HepG2 (cell line): ENCODE data around the gene COX7C. TPM values are rescaled to one million over a fixed set of nuclear protein-coding genes. Genes with fewer than 3 reads are reported as not detected.

Experiments used
- ADNP ChIP-seq: sonication (generic); formaldehyde crosslinking; IDR thresholded peaks from 2 replicates; pipeline ENCODE4 v1.4.0; 2020; ENCODE audit warnings: missing genetic modification reagents
- CBX5 ChIP-seq: sonication (generic); formaldehyde crosslinking; IDR thresholded peaks from 2 replicates; pipeline ENCODE4 v1.4.0; 2020; ENCODE audit warnings: missing genetic modification reagents, borderline replicate concordance
- DNMT3B ChIP-seq: conservative IDR thresholded peaks from 2 replicates; pipeline ENCODE4 v1.6.1; 2016; ENCODE audit warnings: missing biosample characterization, control low read depth
- EEA1 ChIP-seq: sonication (generic); formaldehyde crosslinking; IDR thresholded peaks from 2 replicates; pipeline ENCODE4 v1.5.1; 2020; ENCODE audit warnings: mild to moderate bottlenecking, missing genetic modification reagents, borderline replicate concordance
- HMG20B ChIP-seq: conservative IDR thresholded peaks from 2 replicates; pipeline ENCODE4 v1.6.1; 2016; ENCODE audit warnings: missing genetic modification reagents, missing compliant biosample characterization
- RBFOX2 ChIP-seq: fragments of 200-400 bp; formaldehyde crosslinking; IDR thresholded peaks from 2 replicates; pipeline ENCODE4 v1.6.1; 2017; ENCODE audit warnings: low read depth, mild to moderate bottlenecking, low read length
- ZFP36 ChIP-seq: fragments of 150-350 bp; IDR thresholded peaks from 2 replicates; pipeline ENCODE4 v1.6.1; 2018; ENCODE audit warnings: borderline replicate concordance, low read length, low read depth; ENCODE audit not compliant: partially characterized antibody
- ZKSCAN8 ChIP-seq: IDR thresholded peaks from 2 replicates; pipeline ENCODE4 v1.6.1; 2016; ENCODE audit warnings: borderline replicate concordance, missing genetic modification reagents, missing compliant biosample characterization
- ZMYM4 ChIP-seq: sonication (generic); formaldehyde crosslinking; IDR thresholded peaks from 2 replicates; pipeline ENCODE4 v1.8.1; 2023; ENCODE audit warnings: mild to moderate bottlenecking, missing genetic modification reagents
- ZNF263 ChIP-seq: sonication (generic); formaldehyde crosslinking; IDR thresholded peaks from 2 replicates; pipeline ENCODE4 v1.4.0; 2020; ENCODE audit warnings: missing genetic modification reagents
- ZNF317 ChIP-seq: sonication (generic); formaldehyde crosslinking; IDR thresholded peaks from 2 replicates; pipeline ENCODE4 v1.5.0; 2020; ENCODE audit warnings: mild to moderate bottlenecking, missing genetic modification reagents
- ZNF629 ChIP-seq: sonication (generic); formaldehyde crosslinking; conservative IDR thresholded peaks from 2 replicates; pipeline ENCODE4 v1.5.0; 2020; ENCODE audit warnings: missing genetic modification reagents
- ZNF660 ChIP-seq: sonication (generic); formaldehyde crosslinking; IDR thresholded peaks from 2 replicates; pipeline ENCODE4 v1.5.1; 2020; ENCODE audit warnings: mild to moderate bottlenecking, low read depth, missing genetic modification reagents, borderline replicate concordance
- ZNF737 ChIP-seq: sonication (generic); formaldehyde crosslinking; IDR thresholded peaks from 2 replicates; pipeline ENCODE4 v1.5.0; 2020; ENCODE audit warnings: missing genetic modification reagents, mild to moderate bottlenecking, borderline replicate concordance
- ZNF792 ChIP-seq: IDR thresholded peaks from 2 replicates; pipeline ENCODE4 v1.6.1; 2016
- polyA plus RNA-seq, 8 experiments: library from polyadenylated mRNA; depleted of rRNA in 3 of 8; stranded (reverse) in 7 of 8; unstranded in 1 of 8; fragments of >200 nt; fragmentation: Illumina TruSeq in 4 of 8; extraction: Trizol in 4 of 8; gene quantifications; 2 replicates each; pipeline versions ENCODE4 v1.2.1 to v1.2.3, GENCODE V29; 2011 to 2016; ENCODE audit warnings: low read depth in 4 of 8, missing spikeins in 1 of 8, mixed read lengths in 1 of 8; ENCODE audit not compliant: insufficient read depth in 1 of 8
- total RNA-seq, 5 experiments: library from RNA; depleted of rRNA; stranded (reverse); fragments of >200 nt; fragmentation: Illumina TruSeq; extraction: Trizol; gene quantifications; 2 replicates each; pipeline ENCODE4 v1.2.3, GENCODE V29; 2016; ENCODE audit warnings: low read depth in 1 of 5
- TF ChIP-seq, protein P1 (sequence below): sonication (generic); formaldehyde crosslinking; IDR thresholded peaks from 2 replicates; pipeline ENCODE4 v1.8.0; 2022; ENCODE audit warnings: mild to moderate bottlenecking, missing genetic modification reagents, moderate library complexity
- TF ChIP-seq, protein P2 (sequence below): sonication (generic); formaldehyde crosslinking; conservative IDR thresholded peaks from 2 replicates; pipeline ENCODE4 v1.8.0; 2022; ENCODE audit warnings: mild to moderate bottlenecking, moderate library complexity, missing genetic modification reagents
- TF ChIP-seq, protein P3 (sequence below): conservative IDR thresholded peaks from 2 replicates; pipeline ENCODE4 v1.6.1; 2018; ENCODE audit warnings: missing genetic modification reagents
- TF ChIP-seq, protein P4 (sequence below): IDR thresholded peaks from 2 replicates; pipeline ENCODE4 v1.6.1; 2018; ENCODE audit warnings: missing genetic modification reagents, mild to moderate bottlenecking, missing compliant biosample characterization
- TF ChIP-seq, protein P5 (sequence below): sonication (generic); formaldehyde crosslinking; IDR thresholded peaks from 2 replicates; pipeline ENCODE4 v1.9.0; 2022; ENCODE audit warnings: low read depth, missing genetic modification reagents
- TF ChIP-seq, protein P6 (sequence below): sonication (generic); formaldehyde crosslinking; IDR thresholded peaks from 2 replicates; pipeline ENCODE4 v1.5.0; 2020; ENCODE audit warnings: missing genetic modification reagents

The COX7C gene
- total and polyA plus RNA-seq, 2 of the 13 experiments (the other 11 are each of a cell fraction or from before 2014, with no cell fraction given) = 538 to 635 TPM

DNA sequence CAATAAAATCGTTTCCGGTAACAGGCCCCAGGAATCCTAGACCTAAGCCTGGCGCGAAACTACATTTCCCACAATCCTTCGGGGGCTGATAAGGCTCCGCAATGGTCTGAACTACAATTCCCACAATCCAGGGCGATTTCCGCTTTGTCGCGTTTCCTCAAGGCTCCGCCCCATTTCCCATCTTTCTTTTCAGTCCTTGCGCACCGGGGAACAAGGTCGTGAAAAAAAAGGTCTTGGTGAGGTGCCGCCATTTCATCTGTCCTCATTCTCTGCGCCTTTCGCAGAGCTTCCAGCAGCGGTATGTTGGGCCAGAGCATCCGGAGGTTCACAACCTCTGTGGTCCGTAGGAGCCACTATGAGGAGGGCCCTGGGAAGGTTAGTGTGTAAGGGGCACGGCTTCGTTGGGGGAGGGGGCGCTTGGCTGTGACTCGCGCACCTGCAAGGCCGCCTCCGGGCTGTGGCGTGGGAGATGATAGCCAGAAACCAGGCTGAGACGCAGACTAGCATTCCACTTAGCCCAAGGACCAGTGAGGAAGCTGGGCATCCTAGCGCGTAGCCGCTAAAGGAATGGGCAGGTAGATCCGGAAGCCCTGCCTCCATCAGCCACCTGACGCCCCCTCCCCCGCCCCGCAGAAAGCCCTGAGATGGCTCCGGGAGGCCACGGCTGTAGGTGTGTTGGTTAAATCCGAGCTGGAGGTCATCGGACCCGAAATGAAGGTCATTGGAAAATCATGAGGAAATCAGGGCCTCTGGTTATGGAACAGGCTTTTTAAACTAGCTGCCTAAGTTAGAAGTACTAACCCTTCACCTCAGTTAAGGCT lies at the start of gene COX7C (continued):
- no peak for TF ChIP-seq EEA1 (CRISPR knock-in tag)
- TF ChIP-seq CBX5 = 0 out of 2 replicates have a peak, but pooled peaks have one; percentile 34
- TF ChIP-seq, protein P1, sequence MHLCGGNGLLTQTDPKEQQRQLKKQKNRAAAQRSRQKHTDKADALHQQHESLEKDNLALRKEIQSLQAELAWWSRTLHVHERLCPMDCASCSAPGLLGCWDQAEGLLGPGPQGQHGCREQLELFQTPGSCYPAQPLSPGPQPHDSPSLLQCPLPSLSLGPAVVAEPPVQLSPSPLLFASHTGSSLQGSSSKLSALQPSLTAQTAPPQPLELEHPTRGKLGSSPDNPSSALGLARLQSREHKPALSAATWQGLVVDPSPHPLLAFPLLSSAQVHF (CRISPR knock-in tag) = no peak
- no peak for TF ChIP-seq ZNF629
- peak; percentile 42 for TF ChIP-seq RBFOX2
- no peak; the same call in 1 of the 2 replicates for TF ChIP-seq ZKSCAN8 (CRISPR knock-in tag)
- peak; percentile 71 for TF ChIP-seq ZMYM4 (CRISPR knock-in tag)
- TF ChIP-seq, protein P2, sequence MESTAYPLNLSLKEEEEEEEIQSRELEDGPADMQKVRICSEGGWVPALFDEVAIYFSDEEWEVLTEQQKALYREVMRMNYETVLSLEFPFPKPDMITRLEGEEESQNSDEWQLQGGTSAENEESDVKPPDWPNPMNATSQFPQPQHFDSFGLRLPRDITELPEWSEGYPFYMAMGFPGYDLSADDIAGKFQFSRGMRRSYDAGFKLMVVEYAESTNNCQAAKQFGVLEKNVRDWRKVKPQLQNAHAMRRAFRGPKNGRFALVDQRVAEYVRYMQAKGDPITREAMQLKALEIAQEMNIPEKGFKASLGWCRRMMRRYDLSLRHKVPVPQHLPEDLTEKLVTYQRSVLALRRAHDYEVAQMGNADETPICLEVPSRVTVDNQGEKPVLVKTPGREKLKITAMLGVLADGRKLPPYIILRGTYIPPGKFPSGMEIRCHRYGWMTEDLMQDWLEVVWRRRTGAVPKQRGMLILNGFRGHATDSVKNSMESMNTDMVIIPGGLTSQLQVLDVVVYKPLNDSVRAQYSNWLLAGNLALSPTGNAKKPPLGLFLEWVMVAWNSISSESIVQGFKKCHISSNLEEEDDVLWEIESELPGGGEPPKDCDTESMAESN (CRISPR knock-in tag) = no peak
- no peak for TF ChIP-seq ZNF737 (CRISPR knock-in tag)
- TF ChIP-seq, protein P3, sequence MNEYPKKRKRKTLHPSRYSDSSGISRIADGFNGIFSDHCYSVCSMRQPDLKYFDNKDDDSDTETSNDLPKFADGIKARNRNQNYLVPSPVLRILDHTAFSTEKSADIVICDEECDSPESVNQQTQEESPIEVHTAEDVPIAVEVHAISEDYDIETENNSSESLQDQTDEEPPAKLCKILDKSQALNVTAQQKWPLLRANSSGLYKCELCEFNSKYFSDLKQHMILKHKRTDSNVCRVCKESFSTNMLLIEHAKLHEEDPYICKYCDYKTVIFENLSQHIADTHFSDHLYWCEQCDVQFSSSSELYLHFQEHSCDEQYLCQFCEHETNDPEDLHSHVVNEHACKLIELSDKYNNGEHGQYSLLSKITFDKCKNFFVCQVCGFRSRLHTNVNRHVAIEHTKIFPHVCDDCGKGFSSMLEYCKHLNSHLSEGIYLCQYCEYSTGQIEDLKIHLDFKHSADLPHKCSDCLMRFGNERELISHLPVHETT = no peak
- peak; percentile 56; the same call in 1 of the 2 replicates for TF ChIP-seq ZNF317 (CRISPR knock-in tag)
- TF ChIP-seq DNMT3B = no peak
- TF ChIP-seq, protein P4, sequence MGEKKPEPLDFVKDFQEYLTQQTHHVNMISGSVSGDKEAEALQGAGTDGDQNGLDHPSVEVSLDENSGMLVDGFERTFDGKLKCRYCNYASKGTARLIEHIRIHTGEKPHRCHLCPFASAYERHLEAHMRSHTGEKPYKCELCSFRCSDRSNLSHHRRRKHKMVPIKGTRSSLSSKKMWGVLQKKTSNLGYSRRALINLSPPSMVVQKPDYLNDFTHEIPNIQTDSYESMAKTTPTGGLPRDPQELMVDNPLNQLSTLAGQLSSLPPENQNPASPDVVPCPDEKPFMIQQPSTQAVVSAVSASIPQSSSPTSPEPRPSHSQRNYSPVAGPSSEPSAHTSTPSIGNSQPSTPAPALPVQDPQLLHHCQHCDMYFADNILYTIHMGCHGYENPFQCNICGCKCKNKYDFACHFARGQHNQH (CRISPR knock-in tag) = peak; percentile 61; the same call in 1 of the 2 replicates
- no peak for TF ChIP-seq ZNF263
- no peak for TF ChIP-seq HMG20B (CRISPR knock-in tag)
- TF ChIP-seq, protein P5, sequence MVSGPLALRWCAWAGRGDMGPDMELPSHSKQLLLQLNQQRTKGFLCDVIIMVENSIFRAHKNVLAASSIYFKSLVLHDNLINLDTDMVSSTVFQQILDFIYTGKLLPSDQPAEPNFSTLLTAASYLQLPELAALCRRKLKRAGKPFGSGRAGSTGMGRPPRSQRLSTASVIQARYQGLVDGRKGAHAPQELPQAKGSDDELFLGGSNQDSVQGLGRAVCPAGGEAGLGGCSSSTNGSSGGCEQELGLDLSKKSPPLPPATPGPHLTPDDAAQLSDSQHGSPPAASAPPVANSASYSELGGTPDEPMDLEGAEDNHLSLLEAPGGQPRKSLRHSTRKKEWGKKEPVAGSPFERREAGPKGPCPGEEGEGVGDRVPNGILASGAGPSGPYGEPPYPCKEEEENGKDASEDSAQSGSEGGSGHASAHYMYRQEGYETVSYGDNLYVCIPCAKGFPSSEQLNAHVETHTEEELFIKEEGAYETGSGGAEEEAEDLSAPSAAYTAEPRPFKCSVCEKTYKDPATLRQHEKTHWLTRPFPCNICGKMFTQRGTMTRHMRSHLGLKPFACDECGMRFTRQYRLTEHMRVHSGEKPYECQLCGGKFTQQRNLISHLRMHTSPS (CRISPR knock-in tag) = no peak
- TF ChIP-seq, protein P6, sequence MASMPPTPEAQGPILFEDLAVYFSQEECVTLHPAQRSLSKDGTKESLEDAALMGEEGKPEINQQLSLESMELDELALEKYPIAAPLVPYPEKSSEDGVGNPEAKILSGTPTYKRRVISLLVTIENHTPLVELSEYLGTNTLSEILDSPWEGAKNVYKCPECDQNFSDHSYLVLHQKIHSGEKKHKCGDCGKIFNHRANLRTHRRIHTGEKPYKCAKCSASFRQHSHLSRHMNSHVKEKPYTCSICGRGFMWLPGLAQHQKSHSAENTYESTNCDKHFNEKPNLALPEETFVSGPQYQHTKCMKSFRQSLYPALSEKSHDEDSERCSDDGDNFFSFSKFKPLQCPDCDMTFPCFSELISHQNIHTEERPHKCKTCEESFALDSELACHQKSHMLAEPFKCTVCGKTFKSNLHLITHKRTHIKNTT (CRISPR knock-in tag) = no peak
- no peak; the same call in 1 of the 2 replicates for TF ChIP-seq ZNF792 (CRISPR knock-in tag)
- no peak for TF ChIP-seq ADNP
- TF ChIP-seq ZNF660 = no peak
- TF ChIP-seq ZFP36 = no peak
